H9 (cell line): ENCODE results near the gene ADCY1. TPM values are rescaled to one million over a fixed set of nuclear protein-coding genes. Genes with fewer than 3 reads are reported as not detected.
"Not testable (repeated sequence)": the region's sequence is repeated elsewhere in the genome, so short reads cannot be mapped to it uniquely, and the experiment has no call there.

Experiments used
- DNase-seq: peaks from one replicate; pipeline ENCODE4 v3.0.0-alpha.2; 2017
- H2AFZ ChIP-seq: one replicate; pipeline ENCODE4 v1.6.1; 2013; ENCODE audit warnings: mild to moderate bottlenecking, low read length, control low read depth, moderate library complexity
- H2AK5ac ChIP-seq: 2 replicates; pipeline ENCODE4 v1.6.1; 2013; ENCODE audit warnings: low read length, control low read depth, mixed read lengths; ENCODE audit not compliant: insufficient read length
- H2BK120ac ChIP-seq: one replicate; pipeline ENCODE4 v1.6.1; 2013; ENCODE audit warnings: low read depth, mild to moderate bottlenecking, low read length, control low read depth, inconsistent platforms; ENCODE audit not compliant: poor library complexity, severe bottlenecking
- H2BK12ac ChIP-seq: 2 replicates; pipeline ENCODE4 v1.6.1; 2013; ENCODE audit warnings: low read length, control low read depth, mixed read lengths, low read depth; ENCODE audit not compliant: insufficient read length
- H2BK15ac ChIP-seq: 2 replicates; pipeline ENCODE4 v1.6.1; 2013; ENCODE audit warnings: low read depth, low read length, control low read depth
- H2BK20ac ChIP-seq: one replicate; pipeline ENCODE4 v1.6.1; 2013; ENCODE audit warnings: low read depth, mild to moderate bottlenecking, low read length, control low read depth, inconsistent platforms; ENCODE audit not compliant: poor library complexity, severe bottlenecking
- H2BK5ac ChIP-seq: 2 replicates; pipeline ENCODE4 v1.6.1; 2013; ENCODE audit warnings: low read length, control low read depth, mixed read lengths; ENCODE audit not compliant: insufficient read length
- H3K14ac ChIP-seq: 2 replicates; pipeline ENCODE4 v1.6.1; 2013; ENCODE audit warnings: low read length, control low read depth; ENCODE audit not compliant: insufficient read depth
- H3K18ac ChIP-seq: 2 replicates; pipeline ENCODE4 v1.6.1; 2013; ENCODE audit warnings: low read depth, mild to moderate bottlenecking, mixed read lengths, low read length, control low read depth; ENCODE audit not compliant: insufficient read length
- H3K23ac ChIP-seq: 2 replicates; pipeline ENCODE4 v1.6.1; 2013; ENCODE audit warnings: low read length, control low read depth, mixed read lengths, low read depth; ENCODE audit not compliant: insufficient read length
- H3K23me2 ChIP-seq: 2 replicates; pipeline ENCODE4 v1.6.1; 2013; ENCODE audit warnings: low read depth, mild to moderate bottlenecking, mixed read lengths, low read length, control low read depth; ENCODE audit not compliant: insufficient read length, poor library complexity, severe bottlenecking
- H3K27ac ChIP-seq: 2 replicates; pipeline ENCODE4 v1.5.1; 2013; ENCODE audit warnings: low read length, control low read depth, mixed read lengths, low read depth; ENCODE audit not compliant: insufficient read length
- H3K27me3 ChIP-seq: 2 replicates; pipeline ENCODE4 v1.6.1; 2013; ENCODE audit warnings: low read length, control low read depth, inconsistent platforms; ENCODE audit not compliant: insufficient read depth
- H3K4ac ChIP-seq: 2 replicates; pipeline ENCODE4 v1.6.1; 2013; ENCODE audit warnings: low read depth, mild to moderate bottlenecking, control low read depth, inconsistent platforms, low read length, moderate library complexity
- H3K4me1 ChIP-seq: 2 replicates; pipeline ENCODE4 v1.6.1; 2013; ENCODE audit warnings: low read length, control low read depth, inconsistent platforms; ENCODE audit not compliant: insufficient read depth
- H3K4me2 ChIP-seq: 2 replicates; pipeline ENCODE4 v1.6.1; 2013; ENCODE audit warnings: low read length, control low read depth, mixed read lengths; ENCODE audit not compliant: insufficient read length, insufficient read depth
- H3K56ac ChIP-seq: 2 replicates; pipeline ENCODE4 v1.6.1; 2013; ENCODE audit warnings: low read depth, mild to moderate bottlenecking, mixed read lengths, low read length, control low read depth; ENCODE audit not compliant: insufficient read length
- H3K79me1 ChIP-seq: 2 replicates; pipeline ENCODE4 v1.6.1; 2013; ENCODE audit warnings: low read depth, mild to moderate bottlenecking, moderate library complexity, low read length, control low read depth, inconsistent platforms; ENCODE audit not compliant: insufficient read depth, poor library complexity, severe bottlenecking
- H3K79me2 ChIP-seq: 2 replicates; pipeline ENCODE4 v1.6.1; 2013; ENCODE audit warnings: low read length, control low read depth, inconsistent platforms; ENCODE audit not compliant: insufficient read depth
- H3K9ac ChIP-seq: 2 replicates; pipeline ENCODE4 v1.6.1; 2013; ENCODE audit warnings: low read length, control low read depth, mixed read lengths; ENCODE audit not compliant: insufficient read length; ENCODE audit errors: extremely low read depth
- H3K9me3 ChIP-seq: one replicate; pipeline ENCODE4 v1.6.1; 2013; ENCODE audit warnings: low read depth, low read length, inconsistent platforms; ENCODE audit not compliant: control insufficient read depth
- H3T11ph ChIP-seq: one replicate; pipeline ENCODE4 v1.6.1; 2013; ENCODE audit warnings: mild to moderate bottlenecking, low read length, control low read depth, inconsistent platforms
- H4K20me1 ChIP-seq: one replicate; pipeline ENCODE4 v1.6.1; 2013; ENCODE audit not compliant: control insufficient read depth, insufficient read length, insufficient read depth
- H4K5ac ChIP-seq: 2 replicates; pipeline ENCODE4 v1.6.1; 2013; ENCODE audit warnings: low read depth, mild to moderate bottlenecking, mixed read lengths, low read length, control low read depth; ENCODE audit not compliant: insufficient read length
- H4K8ac ChIP-seq: replicated peaks from 2 replicates; pipeline ENCODE4 v1.6.1; 2013; ENCODE audit warnings: low read length, control low read depth, mixed read lengths, low read depth; ENCODE audit not compliant: insufficient read length
- H4K91ac ChIP-seq: 2 replicates; pipeline ENCODE4 v1.6.1; 2013; ENCODE audit warnings: low read depth, mild to moderate bottlenecking, moderate library complexity, mixed read lengths, low read length, control low read depth; ENCODE audit not compliant: insufficient read length
- H3K27ac Mint-ChIP-seq, 3 experiments: 2 replicates in 2 of 3; 3 replicates in 1 of 3; pipeline ENCODE4 v1.8.0; 2020 to 2021; ENCODE audit warnings: mixed read lengths in 3 of 3, mild to moderate bottlenecking in 1 of 3, moderate library complexity in 1 of 3
- H3K27me3 Mint-ChIP-seq: 2 replicates; pipeline ENCODE4 v1.8.0; 2021; ENCODE audit warnings: low read depth, mild to moderate bottlenecking, moderate library complexity, mixed read lengths
- H3K36me3 Mint-ChIP-seq, 3 experiments: 2 replicates in 2 of 3; 3 replicates in 1 of 3; pipeline ENCODE4 v1.8.0; 2020 to 2021; ENCODE audit warnings: low read depth in 3 of 3, mixed read lengths in 3 of 3; ENCODE audit not compliant: insufficient read depth in 1 of 3
- H3K4me1 Mint-ChIP-seq, 2 experiments: 2 replicates each; pipeline ENCODE4 v1.8.0; 2020; ENCODE audit warnings: mixed read lengths in 2 of 2
- H3K4me3 Mint-ChIP-seq, 2 experiments: 2 replicates in 1 of 2; 3 replicates in 1 of 2; pipeline ENCODE4 v1.8.0; 2020 to 2021; ENCODE audit warnings: mild to moderate bottlenecking in 2 of 2, mixed read lengths in 2 of 2, moderate library complexity in 1 of 2
- H3K9me3 Mint-ChIP-seq, 2 experiments: 2 replicates in 1 of 2; 3 replicates in 1 of 2; pipeline ENCODE4 v1.8.0; 2020; ENCODE audit warnings: mild to moderate bottlenecking in 2 of 2, mixed read lengths in 2 of 2, moderate library complexity in 1 of 2
- CTCF ChIP-seq: fragments of 200-600 bp; sonication (generic); conservative IDR thresholded peaks from 3 replicates; pipeline ENCODE4 v1.8.0; 2021; ENCODE audit warnings: antibody characterized with exemption, mild to moderate bottlenecking
- WGBS: extraction: QIAGEN DNeasy Blood & Tissue Kit; methylation state at CpG from one replicate; pipeline ENCODE4 v1.1.7; 2013; ENCODE audit warnings: missing lambda C conversion rate, low lambda C conversion rate, mixed read lengths; ENCODE audit not compliant: insufficient read length; ENCODE audit errors: extremely low coverage; 5-methylcytosine and 5-hydroxymethylcytosine counted together
- total RNA-seq: library from RNA; stranded (reverse); gene quantifications from 2 replicates; pipeline ENCODE4 v1.2.1, GENCODE V29; 2021

ADCY1 gene
- total RNA-seq, 1 experiment from 2014 or later: 21.6 TPM

- not testable (repeated sequence) for H2BK5ac ChIP-seq, H3K79me1 ChIP-seq, H2BK15ac ChIP-seq, H3K9me3 ChIP-seq, H3K4me1 Mint-ChIP-seq, H2BK12ac ChIP-seq, H3K79me2 ChIP-seq, H3T11ph ChIP-seq, H3K4me3 Mint-ChIP-seq, DNase-seq, H2BK20ac ChIP-seq, H2AFZ ChIP-seq, H2AK5ac ChIP-seq, H3K9ac ChIP-seq, H3K23me2 ChIP-seq, H2BK120ac ChIP-seq, H3K27me3 ChIP-seq, H3K4me1 ChIP-seq, H3K18ac ChIP-seq, H3K9me3 Mint-ChIP-seq, H4K20me1 ChIP-seq, H3K27ac Mint-ChIP-seq, H4K8ac ChIP-seq, H4K5ac ChIP-seq, H3K27me3 Mint-ChIP-seq, H3K4ac ChIP-seq, H3K4me2 ChIP-seq, H3K27ac ChIP-seq, H4K91ac ChIP-seq, H3K23ac ChIP-seq, H3K14ac ChIP-seq, H3K56ac ChIP-seq
- H3K36me3 Mint-ChIP-seq: peaks cover under 1 to 21% (median 20%) of the 10 kb centered on the region in 3 experiments; a peak in 5 of 7 replicates
- TF ChIP-seq CTCF: peak; percentile 52
- no CpG with 5 or more reads among the region's 2 CpGs for WGBS
Observed at GRCh38 chr7:45756757-45757156, 182.6 kb downstream of the ADCY1 start.

- not testable (repeated sequence) for H3K27ac ChIP-seq, H3K4ac ChIP-seq, H4K91ac ChIP-seq, H3K4me3 Mint-ChIP-seq, H3K4me2 ChIP-seq, H3K23ac ChIP-seq, H2BK120ac ChIP-seq, H3K9me3 ChIP-seq, H4K20me1 ChIP-seq, H2BK5ac ChIP-seq, H3K79me1 ChIP-seq, H3K9ac ChIP-seq, H3K79me2 ChIP-seq, H3K23me2 ChIP-seq, H2AFZ ChIP-seq, H3K9me3 Mint-ChIP-seq, H3K14ac ChIP-seq, H3K4me1 ChIP-seq, H4K8ac ChIP-seq, DNase-seq, H2BK12ac ChIP-seq, H2BK20ac ChIP-seq, H3K27me3 Mint-ChIP-seq, H3K56ac ChIP-seq, H2AK5ac ChIP-seq, H4K5ac ChIP-seq, H3K4me1 Mint-ChIP-seq, H3T11ph ChIP-seq, H2BK15ac ChIP-seq, H3K18ac ChIP-seq, H3K27me3 ChIP-seq, H3K27ac Mint-ChIP-seq
- no CpG with 5 or more reads among the region's 1 CpG for WGBS
- H3K36me3 Mint-ChIP-seq: peaks cover 1 to 25% (median 17%) of the 10 kb centered on the region in 3 experiments; a peak in 5 of 7 replicates
Observed at GRCh38 chr7:45759464-45759863, 185.3 kb downstream of the ADCY1 start.
